ENCODE results near the gene SLC13A2. TPM values are rescaled to one million over a fixed set of nuclear protein-coding genes. Genes with fewer than 3 reads are reported as not detected.
"Not testable (repeated sequence)": the region's sequence is repeated elsewhere in the genome, so short reads cannot be mapped to it uniquely, and the experiment has no call there.

Gene SLC13A2
- total RNA-seq, 8 experiments from 2014 or later: 0.09 to 1.00 (median 0.40) TPM; not detected in 4

DNA sequence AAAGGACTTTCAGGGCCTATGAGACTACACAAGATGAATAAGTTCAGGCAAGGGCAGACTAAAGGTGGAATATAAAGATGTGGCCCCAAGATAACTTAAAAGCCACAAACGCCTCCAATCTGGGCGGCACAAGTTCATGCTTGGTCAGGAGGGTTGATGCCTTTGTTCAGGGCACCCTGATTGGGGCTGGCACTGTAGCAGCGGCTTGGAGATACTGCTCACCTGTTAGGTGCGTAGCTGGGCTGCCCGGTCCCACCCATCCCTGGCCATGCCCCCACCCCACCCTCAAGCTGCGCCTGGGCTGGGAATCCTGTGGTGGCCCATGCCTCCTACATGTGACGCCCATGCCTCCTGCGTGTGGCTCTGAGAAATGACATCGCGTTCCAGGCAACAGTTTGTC is 12.5 kb upstream of the SLC13A2 start:
- peaks cover 0 to 3% of the 10 kb centered on the region in 2 donors for H3K4me1 ChIP-seq (replicated peaks in 1 of 2)
- in situ Hi-C loops (cut with MboI; ENCODE audit: low pct_unique_long_range_greater_than_20kb in 2 of 9, low sequenced_read_pairs in 9 of 9, unreplicated experiment in 9 of 9): no loop called here
- no peak overlapping the region for H3K4me3 ChIP-seq
- WGBS, 10 experiments: 40 to 100% (median 90%) methylated on average over 1 to 7 of the region's 10 CpGs; no CpG with 5 or more reads in 6 of the 10 experiments
- no peak for ATAC-seq (replicated peaks in 6 of 8)
- no peak overlapping the region for H3K27ac ChIP-seq

DNA sequence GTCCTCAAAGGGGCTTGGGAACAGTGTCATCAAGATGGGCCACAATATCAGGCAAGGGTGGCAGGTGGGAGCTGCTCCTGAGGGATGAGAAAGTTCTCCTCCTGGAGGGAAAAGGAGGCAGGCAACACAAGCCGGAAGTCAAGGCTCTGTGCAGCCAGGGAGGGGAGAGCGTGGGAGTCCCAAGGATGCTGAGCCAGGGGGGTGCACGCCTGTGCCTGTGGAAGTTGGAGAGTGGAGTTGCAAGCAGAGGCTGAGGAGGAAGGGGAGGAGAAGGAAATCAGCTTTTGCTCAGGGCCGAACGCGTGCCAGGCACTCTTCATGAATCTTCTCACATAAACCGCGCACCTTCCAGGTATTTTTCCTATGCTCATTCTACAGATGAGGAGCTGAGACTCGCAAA is 7.4 kb upstream of the SLC13A2 start:
- H3K4me1 ChIP-seq (replicated peaks in 1 of 2): peaks cover 4 to 24% of the 10 kb centered on the region in 2 donors
- 36 to 90% (median 65%) methylated on average over 2 to 6 of the region's 9 CpGs; no CpG with 5 or more reads in 2 of the 10 experiments for WGBS, 10 experiments
- no peak overlapping the region for H3K4me3 ChIP-seq
- in situ Hi-C loops (cut with MboI; ENCODE audit: low pct_unique_long_range_greater_than_20kb in 2 of 9, low sequenced_read_pairs in 9 of 9, unreplicated experiment in 9 of 9): no loop called here
- H3K27ac ChIP-seq: no peak overlapping the region
- ATAC-seq (replicated peaks in 6 of 8): no peak

DNA sequence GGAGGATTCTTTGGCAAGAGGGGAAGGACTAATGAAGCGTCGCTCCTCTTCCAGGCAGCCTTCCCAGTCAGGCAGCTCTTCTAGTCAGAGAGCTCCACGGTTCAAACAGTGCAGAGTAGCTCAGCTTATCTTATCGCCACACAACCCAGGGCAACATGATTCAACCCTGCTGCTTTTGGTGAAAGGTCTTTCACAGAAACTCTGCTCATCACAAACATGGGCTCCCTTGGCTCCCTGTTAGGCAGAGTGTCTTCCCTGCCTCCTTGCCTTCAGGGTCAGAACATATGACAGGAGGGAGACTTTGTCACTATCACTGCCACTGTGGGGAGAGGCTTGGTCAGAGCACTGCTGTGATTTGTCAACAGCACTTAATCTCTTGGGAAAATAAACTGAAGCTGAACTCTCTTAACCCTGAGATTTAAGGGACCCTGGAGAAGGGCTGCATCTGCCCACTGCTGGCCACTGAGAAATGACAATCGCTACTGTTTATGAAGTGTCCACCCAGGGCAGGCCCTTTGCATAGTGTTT is 6.9 kb upstream of the SLC13A2 start:
- ATAC-seq (replicated peaks in 6 of 8): peak in 5 of 8 experiments; percentile 31 to 78 (median 69)
- 0 to 83% (median 63%) methylated on average over 1 to 5 of the region's 5 CpGs; no CpG with 5 or more reads in 2 of the 10 experiments for WGBS, 10 experiments
- H3K4me1 ChIP-seq (replicated peaks in 1 of 2): peaks cover 9 to 30% of the 10 kb centered on the region in 2 donors
- no peak overlapping the region for H3K27ac ChIP-seq
- H3K4me3 ChIP-seq: no peak overlapping the region
- in situ Hi-C loops (cut with MboI; ENCODE audit: low pct_unique_long_range_greater_than_20kb in 2 of 9, low sequenced_read_pairs in 9 of 9, unreplicated experiment in 9 of 9): no loop called here

GRCh38 chr17:28467456-28468025 is 5.9 kb upstream of the SLC13A2 start:
- in situ Hi-C loops (cut with MboI; ENCODE audit: low pct_unique_long_range_greater_than_20kb in 2 of 9, low sequenced_read_pairs in 9 of 9, unreplicated experiment in 9 of 9): no loop called here
- 0 to 85% (median 57%) methylated on average over 2 to 14 of the region's 17 CpGs for WGBS, 10 experiments
- Histone ChIP-seq H3K4me1 (replicated peaks in 1 of 2) (peaks cover 9 to 30% of the 10 kb centered on the region in 2 donors), H3K4me3 (no peak overlapping the region), H3K27ac (no peak overlapping the region)
- ATAC-seq (replicated peaks in 6 of 8): peak in 2 of 8 experiments; percentile 51 to 57

GRCh38 chr17:28468033-28468735 is 5.3 kb upstream of the SLC13A2 start:
- H3K27ac ChIP-seq; H3K4me3 ChIP-seq; in situ Hi-C loops (cut with MboI; ENCODE audit: low pct_unique_long_range_greater_than_20kb in 2 of 9, low sequenced_read_pairs in 9 of 9, unreplicated experiment in 9 of 9); ATAC-seq (replicated peaks in 6 of 8): not testable (repeated sequence)
- peaks cover 9 to 30% of the 10 kb centered on the region in 2 donors for H3K4me1 ChIP-seq (replicated peaks in 1 of 2)
- 8 to 83% (median 53%) methylated on average over 1 to 5 of the region's 20 CpGs for WGBS, 10 experiments

GRCh38 chr17:28468781-28469180 is 4.7 kb upstream of the SLC13A2 start:
- ATAC-seq (replicated peaks in 6 of 8): no peak
- H3K4me3 ChIP-seq: no peak overlapping the region
- in situ Hi-C loops (cut with MboI; ENCODE audit: low pct_unique_long_range_greater_than_20kb in 2 of 9, low sequenced_read_pairs in 9 of 9, unreplicated experiment in 9 of 9): no loop called here
- peaks cover 9 to 30% of the 10 kb centered on the region in 2 donors for H3K4me1 ChIP-seq (replicated peaks in 1 of 2)
- no peak overlapping the region for H3K27ac ChIP-seq

- H3K4me1 ChIP-seq (replicated peaks in 1 of 2): peaks cover 9 to 30% of the 10 kb centered on the region in 2 donors
- WGBS, 10 experiments: 0 to 100% (median 61%) methylated on average over 1 to 7 of the region's 8 CpGs; no CpG with 5 or more reads in 2 of the 10 experiments
- in situ Hi-C loops (cut with MboI; ENCODE audit: low pct_unique_long_range_greater_than_20kb in 2 of 9, low sequenced_read_pairs in 9 of 9, unreplicated experiment in 9 of 9): no loop called here
- H3K4me3 ChIP-seq: no peak overlapping the region
- no peak overlapping the region for H3K27ac ChIP-seq
- ATAC-seq (replicated peaks in 6 of 8): no peak
These were observed 4.1 kb upstream of the SLC13A2 start for GRCh38 chr17:28469376-28469775.

DNA sequence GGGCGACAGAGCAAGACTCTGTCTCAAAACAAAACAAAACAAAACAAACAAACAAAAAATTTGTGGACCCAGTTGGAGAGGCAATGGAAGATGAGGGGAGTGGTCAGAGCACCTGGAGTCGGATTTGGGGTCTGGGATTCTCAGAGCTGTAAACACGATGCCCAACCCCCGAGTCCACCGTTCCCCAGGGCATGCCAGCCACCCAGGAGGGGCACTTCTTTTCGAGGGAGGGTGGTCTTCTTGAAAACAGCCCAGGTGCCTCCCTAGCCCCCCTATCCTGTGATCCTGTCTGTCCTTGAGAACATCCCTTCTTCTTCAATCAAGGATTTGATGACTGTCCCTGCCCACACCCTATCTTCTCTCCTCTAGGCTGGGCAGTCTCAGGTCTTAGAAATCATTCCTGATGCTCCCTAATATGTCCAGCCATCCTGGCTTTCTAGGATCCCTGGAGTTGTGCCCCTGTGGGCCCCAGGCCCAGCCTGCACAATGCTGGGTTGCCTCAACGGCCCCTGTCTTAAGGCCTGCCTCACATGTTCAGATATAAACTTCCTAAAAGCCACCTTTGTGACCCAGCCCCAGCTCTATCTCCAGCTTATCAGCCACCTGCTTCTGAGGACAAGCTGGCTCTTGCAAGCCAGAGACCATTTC is 3.1 kb upstream of the SLC13A2 start:
- no peak overlapping the region for H3K27ac ChIP-seq
- peaks cover 9 to 30% of the 10 kb centered on the region in 2 donors for H3K4me1 ChIP-seq (replicated peaks in 1 of 2)
- no peak overlapping the region for H3K4me3 ChIP-seq
- WGBS, 10 experiments: 0 to 100% (median 80%) methylated on average over 1 to 5 of the region's 7 CpGs; no CpG with 5 or more reads in 2 of the 10 experiments
- no peak for ATAC-seq (replicated peaks in 6 of 8)
- in situ Hi-C loops (cut with MboI; ENCODE audit: low pct_unique_long_range_greater_than_20kb in 2 of 9, low sequenced_read_pairs in 9 of 9, unreplicated experiment in 9 of 9): no loop called here

- H3K4me1 ChIP-seq (replicated peaks in 1 of 2): peaks cover 9 to 27% of the 10 kb centered on the region in 2 donors
- no peak overlapping the region for H3K27ac ChIP-seq
- ATAC-seq (replicated peaks in 6 of 8): peak; percentile 38 to 77 (median 64)
- in situ Hi-C loops (cut with MboI; ENCODE audit: low pct_unique_long_range_greater_than_20kb in 2 of 9, low sequenced_read_pairs in 9 of 9, unreplicated experiment in 9 of 9): no loop called here
- no peak overlapping the region for H3K4me3 ChIP-seq
- 20 to 100% (median 53%) methylated on average over 1 of the region's 3 CpGs; no CpG with 5 or more reads in 4 of the 10 experiments for WGBS, 10 experiments
These were observed 2.5 kb upstream of the SLC13A2 start for GRCh38 chr17:28470914-28471366.

DNA sequence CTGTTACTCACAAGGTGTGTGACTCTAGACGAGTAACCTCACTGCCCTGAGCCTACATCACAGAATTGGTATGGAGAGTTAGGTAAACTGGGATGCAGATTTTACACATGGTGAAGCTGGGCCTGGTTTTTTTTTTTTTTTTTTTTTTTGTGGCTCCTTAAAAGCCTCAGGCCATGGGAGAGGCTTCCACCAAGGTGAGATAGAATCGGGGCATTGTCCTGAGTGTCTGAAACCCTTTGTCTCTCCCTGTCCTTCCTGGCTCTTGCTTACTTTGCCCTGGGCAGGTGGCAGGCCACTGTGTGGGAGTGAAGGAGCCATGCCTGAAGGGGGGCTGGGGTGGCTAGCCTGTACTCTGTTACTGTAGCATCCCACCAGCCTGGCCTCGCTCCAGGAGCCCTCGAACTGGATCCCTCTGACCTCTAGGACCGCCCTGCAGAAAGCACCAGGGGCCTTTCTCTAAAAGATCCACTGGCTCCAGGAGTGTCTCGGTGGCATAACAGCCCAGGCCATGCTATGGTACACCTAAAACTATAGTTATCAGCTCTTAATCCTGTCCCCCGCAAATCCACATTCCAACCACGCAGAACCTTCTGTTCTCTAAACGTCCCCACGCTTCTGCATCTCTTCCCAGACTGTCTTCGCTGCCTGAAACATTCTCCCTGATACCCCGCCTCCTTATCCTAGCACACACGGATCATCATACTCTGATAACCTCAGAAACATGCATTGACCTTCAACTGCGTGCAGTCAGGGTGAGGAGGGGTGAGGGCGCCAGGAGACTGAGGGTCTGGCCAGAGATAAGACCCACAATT is 1.7 kb upstream of the SLC13A2 start:
- Histone ChIP-seq H3K4me3 (no peak overlapping the region), H3K27ac (no peak overlapping the region), H3K4me1 (replicated peaks in 1 of 2) (peaks cover 9 to 19% of the 10 kb centered on the region in 2 donors)
- peak in 3 of 8 experiments; percentile 17 to 38 (median 29) for ATAC-seq (replicated peaks in 6 of 8)
- WGBS, 10 experiments: 39 to 90% (median 58%) methylated on average over 1 to 10 of the region's 15 CpGs; no CpG with 5 or more reads in 2 of the 10 experiments
- in situ Hi-C loops (cut with MboI; ENCODE audit: low pct_unique_long_range_greater_than_20kb in 2 of 9, low sequenced_read_pairs in 9 of 9, unreplicated experiment in 9 of 9): no loop called here

- in situ Hi-C loops (cut with MboI; ENCODE audit: low pct_unique_long_range_greater_than_20kb in 2 of 9, low sequenced_read_pairs in 9 of 9, unreplicated experiment in 9 of 9): no loop called here
- peaks cover 6 to 14% of the 10 kb centered on the region in 2 donors for H3K4me1 ChIP-seq (replicated peaks in 1 of 2)
- 28 to 100% (median 66%) methylated on average over 1 to 6 of the region's 7 CpGs for WGBS, 10 experiments
These were observed 460 bp upstream of the SLC13A2 start for GRCh38 chr17:28472871-28473497.

GRCh38 chr17:28474111-28474531 is 677 bp downstream of the SLC13A2 start:
- no peak overlapping the region for H3K4me3 ChIP-seq
- peaks cover 6 to 14% of the 10 kb centered on the region in 2 donors for H3K4me1 ChIP-seq (replicated peaks in 1 of 2)
- ATAC-seq (replicated peaks in 6 of 8): no peak
- H3K27ac ChIP-seq: no peak overlapping the region
- in situ Hi-C loops (cut with MboI; ENCODE audit: low pct_unique_long_range_greater_than_20kb in 2 of 9, low sequenced_read_pairs in 9 of 9, unreplicated experiment in 9 of 9): no loop called here
- WGBS, 10 experiments: 0 to 92% (median 50%) methylated on average over 1 to 5 of the region's 7 CpGs; no CpG with 5 or more reads in 4 of the 10 experiments

More at GRCh38 chr17:28472871-28473497, 460 bp upstream of the SLC13A2 start:
- Histone ChIP-seq H3K27ac (no peak overlapping the region), H3K4me3 (no peak overlapping the region)
- no peak for ATAC-seq (replicated peaks in 6 of 8)
